Measurements from ENCODE around the gene SFN. TPM values are rescaled to one million over a fixed set of nuclear protein-coding genes. Genes with fewer than 3 reads are reported as not detected.

Gene SFN
- total RNA-seq, 1 experiment from 2014 or later, result 14.3 TPM

GRCh38 chr1:26887125-26887524 is 24.2 kb downstream of the SFN start:
- CTCF ChIA-PET, result interaction anchor here (0.6 to 1.7 kb wide), 15 partner anchors 9 to 470 kb away, joined by 3 to 12 read pairs (median 5); partner anchors contain the start of gene GPATCH3
- Mint-ChIP-seq H3K27me3 (ENCODE audit: low read depth) (no peaks in the 10 kb centered on the region), H3K27ac (peak overlapping the region; percentile 55; the same call in 1 of the 2 replicates), H3K4me3 (peak overlapping the region; percentile 29), H3K4me1 (peaks cover 8% of the 10 kb centered on the region), H3K36me3 (peaks cover 55% of the 10 kb centered on the region), H3K9me3 (no peaks in the 10 kb centered on the region)
- DNase-seq (ENCODE audit: low spot score) (no peak), ATAC-seq (no peak)
- TF ChIP-seq ARID4B (CRISPR knock-in tag; IDR thresholded peaks at IDR 0.05; ENCODE audit: borderline replicate concordance), result no peak
- no peak for TF ChIP-seq OVOL2 (CRISPR knock-in tag; IDR thresholded peaks at IDR 0.05; ENCODE audit: borderline replicate concordance)
- POLR2A ChIA-PET, result interaction anchor here (0.7 kb wide), 1 partner anchor 100 kb away, joined by 3 read pairs; no protein-coding TSS in a partner anchor

- Mint-ChIP-seq H3K9me3 (no peaks in the 10 kb centered on the region), H3K4me3 (peak overlapping the region; percentile 97), H3K27me3 (ENCODE audit: low read depth) (no peaks in the 10 kb centered on the region), H3K36me3 (peaks cover 51% of the 10 kb centered on the region), H3K4me1 (peaks cover 8% of the 10 kb centered on the region), H3K27ac (0 out of 2 replicates have a peak overlapping the region, but pooled peaks have one; percentile 58)
- ChIA-PET CTCF (interaction anchor here (1.2 to 1.7 kb wide), 2 partner anchors 30 to 350 kb away, joined by 3 to 5 read pairs; no protein-coding TSS in a partner anchor), POLR2A (no interaction called here)
- ATAC-seq (no peak), DNase-seq (ENCODE audit: low spot score) (no peak)
- TF ChIP-seq NFE2L1 (CRISPR knock-in tag; IDR thresholded peaks at IDR 0.05), result no peak
- no peak for TF ChIP-seq ERG (CRISPR knock-in tag; IDR thresholded peaks at IDR 0.05)
These were observed 25.3 kb downstream of the SFN start for GRCh38 chr1:26888231-26888630.

- Mint-ChIP-seq H3K27ac (peak within 1 kb of the TSS; percentile 95), H3K9me3 (no peaks in the 10 kb centered on the region), H3K4me3 (peak within 1 kb of the TSS; percentile 97), H3K27me3 (ENCODE audit: low read depth) (no peaks in the 10 kb centered on the region), H3K36me3 (peaks cover 48% of the 10 kb centered on the region), H3K4me1 (peaks cover 8% of the 10 kb centered on the region)
- POLR2A ChIA-PET, result interaction anchor here (0.7 to 1.8 kb wide), 4 partner anchors 11 to 117 kb away, joined by 3 to 15 read pairs (median 8); partner anchors contain the start of gene GPATCH3
- CTCF ChIA-PET, result interaction anchor here (0.6 to 2.1 kb wide), 11 partner anchors 10 to 390 kb away, joined by 3 to 11 read pairs (median 4); partner anchors contain the start of genes GPATCH3 and NR0B2
- peak; percentile 67 for DNase-seq (ENCODE audit: low spot score)
- ATAC-seq, result peak; percentile 89
- TF ChIP-seq HMGA2 (CRISPR knock-in tag; IDR thresholded peaks at IDR 0.05) (no peak), AFF4 (CRISPR knock-in tag; IDR thresholded peaks at IDR 0.05; ENCODE audit: borderline replicate concordance) (peak; percentile 81; the same call in 1 of the 2 replicates), ZBTB43 (CRISPR knock-in tag; IDR thresholded peaks at IDR 0.05) (0 out of 2 replicates have a peak, but pooled peaks have one; percentile 60), ATF3 (CRISPR knock-in tag; conservative IDR thresholded peaks at IDR 0.05) (0 out of 2 replicates have a peak, but pooled peaks have one; percentile 18), SMAD4 (CRISPR knock-in tag; IDR thresholded peaks at IDR 0.05) (peak; percentile 71; the same call in 1 of the 2 replicates), HMGXB4 (CRISPR knock-in tag; IDR thresholded peaks at IDR 0.05) (peak; percentile 98), ZNF416 (CRISPR knock-in tag; IDR thresholded peaks at IDR 0.05) (no peak)
These were observed 26.9 kb downstream of the SFN start, which contains the start of gene GPN2 for GRCh38 chr1:26889551-26890466. GPN2 (minus strand) TSS chr1:26890283; CDS start chr1:26890096, 187 bp downstream.

Data from WTC11 (cell line).